HG03442 (cell line): ENCODE measurements around the gene SNX19.

ENCODE experiments used
- ATAC-seq: cut with Tn5 transposase; IDR thresholded peaks from one replicate; pipeline ENCODE4 v1.9.1; 2021; ENCODE audit warnings: mild to moderate bottlenecking, moderate library complexity; ENCODE audit not compliant: unreplicated experiment

SNX19 gene

GRCh38 chr11:130906616-130907015, 9.7 kb downstream of the SNX19 start:
- no peak for ATAC-seq

- no peak for ATAC-seq
Observed at GRCh38 chr11:130905512-130905911, 10.8 kb downstream of the SNX19 start.

- no peak for ATAC-seq
Observed at GRCh38 chr11:130904380-130904779, 11.9 kb downstream of the SNX19 start.

- no peak for ATAC-seq
Observed at GRCh38 chr11:130902380-130902779, 13.9 kb downstream of the SNX19 start.

- no peak for ATAC-seq
Observed at GRCh38 chr11:130899106-130899505, 17.2 kb downstream of the SNX19 start.

GRCh38 chr11:130897262-130898182, 18.8 kb downstream of the SNX19 start:
- ATAC-seq = no peak

- peak; percentile 96 for ATAC-seq
Observed at GRCh38 chr11:130894322-130895025, 21.8 kb downstream of the SNX19 start.

GRCh38 chr11:130892861-130893260, 23.4 kb downstream of the SNX19 start:
- no peak for ATAC-seq

GRCh38 chr11:130891326-130891725, 25.0 kb downstream of the SNX19 start:
- no peak for ATAC-seq

GRCh38 chr11:130890039-130890745, 26.1 kb downstream of the SNX19 start:
- ATAC-seq = no peak

GRCh38 chr11:130888790-130889189, 27.5 kb downstream of the SNX19 start:
- no peak for ATAC-seq

GRCh38 chr11:130886704-130887103, 29.6 kb downstream of the SNX19 start:
- no peak for ATAC-seq

GRCh38 chr11:130882138-130882551, 34.1 kb downstream of the SNX19 start:
- no peak for ATAC-seq

GRCh38 chr11:130881475-130882137, 34.7 kb downstream of the SNX19 start:
- ATAC-seq = no peak

GRCh38 chr11:130879836-130880235, 36.4 kb downstream of the SNX19 start:
- no peak for ATAC-seq

GRCh38 chr11:130876931-130877915, 39.1 kb downstream of the SNX19 start:
- no peak for ATAC-seq

GRCh38 chr11:130876100-130876499, 40.2 kb downstream of the SNX19 start:
- ATAC-seq = no peak

GRCh38 chr11:130874955-130875531, 41.2 kb downstream of the SNX19 start:
- ATAC-seq = no peak

- no peak for ATAC-seq
Observed at GRCh38 chr11:130874396-130874795, 41.9 kb downstream of the SNX19 start.
